Measurements from ENCODE around the gene KRTAP12-2.
A peak's percentile ranks its signal among the peaks of the same experiment; 100 is the strongest.

KRTAP12-2 gene

DNA sequence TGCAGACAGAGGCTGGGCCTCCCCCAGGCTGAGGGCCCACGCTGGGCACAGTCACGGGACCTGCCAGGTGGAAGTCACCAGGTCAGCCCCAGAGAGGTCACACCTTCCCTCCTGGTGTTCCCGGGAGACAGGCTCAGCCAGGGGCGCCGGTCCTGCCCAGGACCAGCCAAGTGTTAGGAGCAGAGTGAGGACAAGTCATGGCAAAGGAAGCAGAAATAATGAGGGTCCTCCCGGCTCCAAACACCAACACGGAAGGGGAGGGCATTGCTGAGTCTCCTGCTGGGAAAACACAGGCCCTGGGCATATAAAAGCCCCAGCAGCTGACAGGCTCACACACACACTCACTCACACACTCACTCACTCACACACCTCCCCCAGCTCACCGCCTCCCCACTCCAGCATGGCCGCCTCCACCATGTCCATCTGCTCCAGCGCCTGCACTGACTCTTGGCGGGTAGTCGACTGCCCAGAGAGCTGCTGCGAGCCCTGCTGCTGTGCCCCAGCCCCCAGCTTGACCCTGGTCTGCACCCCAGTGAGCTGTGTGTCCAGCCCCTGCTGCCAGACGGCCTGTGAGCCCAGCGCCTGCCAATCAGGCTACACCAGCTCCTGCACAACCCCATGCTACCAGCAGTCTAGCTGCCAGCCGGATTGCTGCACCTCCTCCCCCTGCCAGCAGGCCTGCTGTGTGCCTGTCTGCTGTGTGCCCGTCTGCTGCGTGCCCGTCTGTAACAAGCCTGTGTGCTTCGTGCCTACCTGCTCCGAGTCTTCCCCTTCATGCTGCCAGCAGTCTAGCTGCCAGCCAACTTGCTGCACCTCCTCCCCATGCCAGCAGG is 29.5 kb downstream of the KRTAP12-2 start, which contains the start of gene KRTAP10-10:
Gene KRTAP10-10, plus strand, starts transcription at position 339 of the 833 bp plus-strand sequence. Its CDS starts 62 bp downstream, at position 401.
- Histone ChIP-seq H3K4me3 (ENCODE audit: severe bottlenecking) (no peak within 1 kb of the TSS), H3K4me1 (ENCODE audit: insufficient read depth, poor library complexity, severe bottlenecking) (no peaks in the 10 kb centered on the region), H3K27ac (ENCODE audit: poor library complexity, severe bottlenecking) (no peak within 1 kb of the TSS), H3K36me3 (ENCODE audit: low read depth) (no peaks in the 10 kb centered on the region), H3K27me3 (ENCODE audit: insufficient read depth, poor library complexity, severe bottlenecking) (no peaks in the 10 kb centered on the region), H3K9me3 (ENCODE audit: severe bottlenecking) (peaks cover 4% of the 10 kb centered on the region)
- TF ChIP-seq, protein P1, sequence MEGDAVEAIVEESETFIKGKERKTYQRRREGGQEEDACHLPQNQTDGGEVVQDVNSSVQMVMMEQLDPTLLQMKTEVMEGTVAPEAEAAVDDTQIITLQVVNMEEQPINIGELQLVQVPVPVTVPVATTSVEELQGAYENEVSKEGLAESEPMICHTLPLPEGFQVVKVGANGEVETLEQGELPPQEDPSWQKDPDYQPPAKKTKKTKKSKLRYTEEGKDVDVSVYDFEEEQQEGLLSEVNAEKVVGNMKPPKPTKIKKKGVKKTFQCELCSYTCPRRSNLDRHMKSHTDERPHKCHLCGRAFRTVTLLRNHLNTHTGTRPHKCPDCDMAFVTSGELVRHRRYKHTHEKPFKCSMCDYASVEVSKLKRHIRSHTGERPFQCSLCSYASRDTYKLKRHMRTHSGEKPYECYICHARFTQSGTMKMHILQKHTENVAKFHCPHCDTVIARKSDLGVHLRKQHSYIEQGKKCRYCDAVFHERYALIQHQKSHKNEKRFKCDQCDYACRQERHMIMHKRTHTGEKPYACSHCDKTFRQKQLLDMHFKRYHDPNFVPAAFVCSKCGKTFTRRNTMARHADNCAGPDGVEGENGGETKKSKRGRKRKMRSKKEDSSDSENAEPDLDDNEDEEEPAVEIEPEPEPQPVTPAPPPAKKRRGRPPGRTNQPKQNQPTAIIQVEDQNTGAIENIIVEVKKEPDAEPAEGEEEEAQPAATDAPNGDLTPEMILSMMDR (IDR thresholded peaks at IDR 0.05; ENCODE audit: poor library complexity, severe bottlenecking) = no peak
- DNase-seq (ENCODE audit: low spot score) (no peak), ATAC-seq (ENCODE audit: low read depth) (no peak)

DNA sequence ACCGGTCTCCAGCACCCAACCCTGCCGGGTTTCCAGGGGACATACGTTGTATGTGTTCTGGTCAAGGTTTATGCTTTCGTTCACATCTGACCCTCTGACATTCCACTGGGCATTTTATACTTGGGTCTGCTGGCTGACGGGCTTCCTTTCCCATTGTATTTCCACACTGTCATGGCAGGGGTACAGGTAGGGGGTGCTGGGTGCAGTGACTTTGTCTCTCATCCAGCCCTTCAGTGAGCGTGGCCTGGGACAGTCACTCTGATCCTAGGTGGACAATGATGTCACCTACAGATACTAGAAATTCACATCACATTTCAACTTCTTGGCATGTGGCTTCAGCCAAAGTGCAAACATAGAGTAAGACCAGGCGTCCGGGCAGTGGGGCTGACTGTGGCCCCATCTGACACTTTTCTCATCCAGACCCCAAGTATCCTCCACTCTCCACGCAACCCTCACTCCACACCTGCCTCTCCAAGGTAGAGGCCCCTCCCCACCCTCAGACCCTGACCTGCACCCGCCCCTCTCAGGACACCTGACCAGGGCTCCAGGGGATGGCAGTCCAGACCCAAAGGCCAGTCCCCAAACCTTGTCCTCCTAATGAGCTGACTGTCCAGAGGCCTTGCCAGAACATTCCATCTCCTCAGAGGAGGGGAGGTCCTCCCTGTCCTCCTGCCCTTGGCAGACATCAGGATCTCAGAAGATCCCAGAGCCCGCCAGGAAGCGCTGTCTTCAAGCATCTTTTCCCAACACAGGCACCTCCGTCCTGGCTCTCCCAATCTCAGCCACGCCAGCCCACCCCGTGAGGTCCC is 30.3 kb downstream of the KRTAP12-2 start:
- no peak for ATAC-seq (ENCODE audit: low read depth)
- Histone ChIP-seq H3K4me3 (ENCODE audit: severe bottlenecking) (no peak overlapping the region), H3K9me3 (ENCODE audit: severe bottlenecking) (peaks cover 9% of the 10 kb centered on the region), H3K36me3 (ENCODE audit: low read depth) (no peaks in the 10 kb centered on the region), H3K27ac (ENCODE audit: poor library complexity, severe bottlenecking) (no peak overlapping the region), H3K4me1 (ENCODE audit: insufficient read depth, poor library complexity, severe bottlenecking) (no peaks in the 10 kb centered on the region), H3K27me3 (ENCODE audit: insufficient read depth, poor library complexity, severe bottlenecking) (no peaks in the 10 kb centered on the region)
- TF ChIP-seq, protein P1 (IDR thresholded peaks at IDR 0.05; ENCODE audit: poor library complexity, severe bottlenecking) = no peak
- DNase-seq (ENCODE audit: low spot score) = peak; percentile 26

DNA sequence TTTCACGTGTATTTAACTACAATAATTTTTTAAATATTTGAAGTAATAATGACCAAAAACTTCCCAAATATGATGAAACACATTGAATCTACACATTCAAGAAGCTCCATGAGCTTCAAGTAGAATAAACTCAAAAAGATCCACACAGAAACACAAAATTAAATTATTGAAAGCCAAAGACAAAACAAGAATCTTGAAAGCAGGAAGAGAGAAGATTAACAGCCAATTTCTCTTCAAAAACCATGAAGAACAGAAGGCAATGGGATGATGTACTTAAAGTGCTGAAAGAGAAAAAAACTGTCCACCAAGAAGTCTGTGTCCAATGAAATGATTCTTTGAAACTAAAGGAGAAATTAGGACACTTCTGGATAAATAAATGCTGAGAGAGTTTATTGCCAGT is 34.7 kb downstream of the KRTAP12-2 start:
- Histone ChIP-seq H3K27me3 (ENCODE audit: insufficient read depth, poor library complexity, severe bottlenecking) (no peaks in the 10 kb centered on the region), H3K9me3 (ENCODE audit: severe bottlenecking) (peaks cover 11% of the 10 kb centered on the region)
- no peak for ATAC-seq (ENCODE audit: low read depth)

DNA sequence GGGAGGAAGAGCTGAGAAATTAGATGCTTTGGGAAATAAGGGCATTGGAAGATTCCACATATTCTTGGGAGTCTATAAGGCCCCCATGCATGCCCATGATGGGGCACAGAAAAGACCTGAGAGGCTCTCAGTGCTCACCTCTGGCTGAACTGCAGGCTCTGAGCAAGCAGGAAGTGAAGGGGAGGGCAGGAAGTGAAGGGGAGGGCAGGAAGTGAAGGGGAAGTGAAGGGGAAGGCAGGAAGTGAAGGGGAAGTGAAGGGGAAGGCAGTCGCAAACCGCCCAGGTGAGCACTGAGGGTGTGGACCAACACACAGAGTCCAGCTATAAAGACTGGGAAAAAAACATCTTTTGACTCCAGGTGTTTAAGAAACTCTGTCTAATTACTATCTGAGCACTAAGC is 36.3 kb downstream of the KRTAP12-2 start:
- Histone ChIP-seq H3K27ac (ENCODE audit: poor library complexity, severe bottlenecking) (no peak overlapping the region), H3K4me1 (ENCODE audit: insufficient read depth, poor library complexity, severe bottlenecking) (no peaks in the 10 kb centered on the region), H3K36me3 (ENCODE audit: low read depth) (no peaks in the 10 kb centered on the region), H3K27me3 (ENCODE audit: insufficient read depth, poor library complexity, severe bottlenecking) (no peaks in the 10 kb centered on the region), H3K4me3 (ENCODE audit: severe bottlenecking) (no peak overlapping the region), H3K9me3 (ENCODE audit: severe bottlenecking) (peaks cover 11% of the 10 kb centered on the region)
- DNase-seq (ENCODE audit: low spot score) = no peak
- no peak for ATAC-seq (ENCODE audit: low read depth)
- TF ChIP-seq, protein P1 (IDR thresholded peaks at IDR 0.05; ENCODE audit: poor library complexity, severe bottlenecking) = no peak

More for the DNA sequence above, 34.7 kb downstream of the KRTAP12-2 start:
- H3K27ac ChIP-seq (ENCODE audit: poor library complexity, severe bottlenecking) = no peak overlapping the region
- TF ChIP-seq, protein P1 (IDR thresholded peaks at IDR 0.05; ENCODE audit: poor library complexity, severe bottlenecking) = no peak
- no peak for DNase-seq (ENCODE audit: low spot score)
- no peaks in the 10 kb centered on the region for H3K4me1 ChIP-seq (ENCODE audit: insufficient read depth, poor library complexity, severe bottlenecking)
- H3K36me3 ChIP-seq (ENCODE audit: low read depth) = no peaks in the 10 kb centered on the region
- no peak overlapping the region for H3K4me3 ChIP-seq (ENCODE audit: severe bottlenecking)

Measured in RWPE2 (cell line).